Liver (tissue), 3 donors: ENCODE results near the gene FN1.

Source experiments
- CTCF ChIP-seq: fragments of 150-350 bp; IDR thresholded peaks from 2 replicates; pipeline ENCODE4 v1.5.1; 2017; ENCODE audit warnings: improper control_type of control experiment, low read depth, low read length; ENCODE audit not compliant: missing input control
- EGR1 ChIP-seq, 2 donors: IDR thresholded peaks; 2 replicates each; pipeline ENCODE4 v1.6.1; 2016 to 2018; ENCODE audit warnings: antibody characterized with exemption in 2 of 2, low read depth in 2 of 2
- FOXA1 ChIP-seq: IDR thresholded peaks from 2 replicates; pipeline ENCODE4 v1.6.1; 2016; ENCODE audit warnings: antibody characterized with exemption
- HNF4G ChIP-seq: IDR thresholded peaks from 2 replicates; pipeline ENCODE4 v1.6.1; 2016; ENCODE audit warnings: antibody characterized with exemption
- JUND ChIP-seq, 2 donors: IDR thresholded peaks; 2 replicates each; pipeline ENCODE4 v1.6.1; 2016; ENCODE audit warnings: antibody characterized with exemption in 2 of 2
- MAX ChIP-seq: IDR thresholded peaks from 2 replicates; pipeline ENCODE4 v1.6.1; 2016; ENCODE audit warnings: antibody characterized with exemption
- RAD21 ChIP-seq, 2 donors: IDR thresholded peaks; 2 replicates each; pipeline ENCODE4 v1.6.1; 2016; ENCODE audit warnings: antibody characterized with exemption in 2 of 2, mild to moderate bottlenecking in 2 of 2
- REST ChIP-seq: IDR thresholded peaks from 2 replicates; pipeline ENCODE4 v1.6.1; 2016; ENCODE audit warnings: antibody characterized with exemption, mild to moderate bottlenecking
- RXRA ChIP-seq, 2 donors: IDR thresholded peaks; 2 replicates each; pipeline ENCODE4 v1.6.1; 2017 to 2018; ENCODE audit warnings: antibody characterized with exemption in 2 of 2, mild to moderate bottlenecking in 1 of 2
- SP1 ChIP-seq: IDR thresholded peaks from 2 replicates; pipeline ENCODE4 v1.6.1; 2018; ENCODE audit warnings: antibody characterized with exemption, mild to moderate bottlenecking
- TAF1 ChIP-seq: conservative IDR thresholded peaks from 2 replicates; pipeline ENCODE4 v1.6.1; 2016; ENCODE audit warnings: antibody characterized with exemption, mild to moderate bottlenecking
- ZBTB33 ChIP-seq: IDR thresholded peaks from 2 replicates; pipeline ENCODE4 v1.6.1; 2016; ENCODE audit warnings: antibody characterized with exemption
- donor health status: healthy.
- donor health status: healthy.

- no peak for TF ChIP-seq REST
- TF ChIP-seq CTCF, result no peak
- TF ChIP-seq HNF4G, result no peak
- no peak for TF ChIP-seq TAF1
- no peak for TF ChIP-seq ZBTB33
- TF ChIP-seq MAX, result no peak
- no peak for TF ChIP-seq RAD21 (IDR thresholded peaks at IDR 0.05)
- no peak for TF ChIP-seq SP1
- TF ChIP-seq EGR1 (IDR thresholded peaks at IDR 0.05; ENCODE audit: low read depth in 2 of 2), result no peak
- no peak for TF ChIP-seq RXRA (IDR thresholded peaks at IDR 0.05)
- TF ChIP-seq FOXA1, result no peak
- TF ChIP-seq JUND (IDR thresholded peaks at IDR 0.05), result no peak
Measured at GRCh38 chr2:215366440-215367032, 69.3 kb downstream of the FN1 start.
